Activated T-cell treated with anti-CD3 and anti-CD28 coated beads for 1 hour (primary cell): ENCODE measurements around the gene CNOT1.
"Not testable (repeated sequence)": the region's sequence is repeated elsewhere in the genome, so short reads cannot be mapped to it uniquely, and the experiment has no call there.

Source experiments
- DNase-seq: peaks from one replicate; pipeline ENCODE4 v3.0.0-alpha.2; 2020; ENCODE audit warnings: low read depth

Gene CNOT1

DNA sequence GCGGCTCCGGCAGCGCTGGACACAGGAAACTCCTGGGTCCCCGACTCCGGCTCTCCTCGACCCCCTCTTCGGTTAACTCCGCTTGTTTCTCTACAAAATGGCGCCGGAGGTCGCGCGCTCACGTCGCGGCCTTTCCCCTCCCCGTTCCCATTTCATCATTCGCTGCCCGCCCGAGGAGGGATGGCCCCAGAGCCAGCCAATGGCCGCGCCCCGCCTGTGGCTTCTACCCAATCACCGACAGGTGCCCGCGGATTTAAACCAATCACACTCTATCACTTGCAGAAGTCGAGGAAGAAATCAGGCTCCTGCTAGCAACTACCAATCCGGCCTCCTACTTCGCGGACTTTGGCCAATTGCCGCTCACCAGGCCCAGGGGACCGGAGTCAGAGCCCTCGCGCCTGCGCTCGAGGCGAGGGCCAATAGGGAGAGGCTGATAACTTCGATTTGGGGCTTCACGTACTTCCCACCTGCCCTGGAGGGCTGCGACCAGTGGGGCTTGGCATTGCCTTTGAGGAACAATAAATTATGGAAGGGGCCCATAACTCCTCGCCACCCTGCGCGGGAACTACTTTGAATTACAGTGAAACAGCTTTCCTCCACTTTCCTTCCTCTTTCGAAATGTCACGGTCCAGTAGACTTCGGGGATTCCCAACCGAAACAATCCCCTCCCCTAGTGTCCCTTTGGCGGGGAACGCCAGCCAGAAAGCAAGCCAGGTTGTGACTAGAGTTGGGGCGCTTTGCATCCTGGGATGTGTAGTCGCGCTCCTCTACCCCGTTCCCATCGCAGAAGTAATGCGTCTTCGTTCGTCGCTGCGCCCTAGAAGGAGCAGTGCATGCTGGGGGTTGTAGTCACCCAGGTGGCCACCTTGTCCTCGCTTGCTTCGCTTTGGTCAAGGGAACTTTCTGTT lies at the start of gene CNOT1:
Gene CNOT1 (minus strand): TSS at position 94 of the 908 bp plus-strand sequence. CDS start 30,489 bp downstream, outside the sequence.
- peak; percentile 94 for DNase-seq

DNA sequence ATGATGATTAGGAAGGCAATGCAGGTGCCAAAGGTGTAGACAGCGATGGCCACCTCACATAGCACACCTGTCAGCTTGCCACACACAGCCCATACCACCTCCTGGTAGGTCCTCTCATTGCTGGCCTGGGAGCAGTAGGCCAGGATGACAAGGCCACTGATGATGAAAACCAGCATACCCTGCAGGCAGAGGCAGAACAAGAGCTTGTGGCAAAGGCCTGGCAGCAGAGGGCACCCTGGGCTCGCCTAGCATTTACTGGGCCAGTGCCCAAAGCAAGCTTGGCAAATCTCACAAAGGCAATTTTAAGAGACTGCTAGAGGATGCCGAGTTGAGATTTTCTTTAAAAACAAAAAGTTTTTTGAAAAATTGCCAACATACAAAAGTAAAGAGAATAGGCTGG lies 49.1 kb upstream of the CNOT1 start:
- DNase-seq, result no peak

DNA sequence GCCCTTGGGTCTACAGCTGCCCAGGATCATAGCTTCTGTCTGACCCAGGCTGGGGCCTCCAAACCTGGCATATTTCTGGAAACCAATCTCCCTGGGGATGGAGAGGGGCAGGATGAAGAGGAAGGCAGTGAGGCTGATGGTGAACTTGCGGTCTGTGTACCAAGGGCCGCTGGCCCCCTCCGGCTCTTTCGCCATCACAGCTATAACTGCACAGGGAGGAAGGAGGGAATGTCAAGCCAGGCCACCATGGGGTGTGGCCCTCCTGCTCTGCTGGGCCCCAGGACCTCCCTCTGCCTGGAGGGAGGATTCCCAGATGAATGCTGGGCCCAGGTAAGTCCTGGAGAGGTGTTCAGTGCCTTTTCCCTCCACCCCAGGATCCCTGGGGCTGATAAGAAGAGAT lies 48.6 kb upstream of the CNOT1 start:
- DNase-seq, result no peak

DNA sequence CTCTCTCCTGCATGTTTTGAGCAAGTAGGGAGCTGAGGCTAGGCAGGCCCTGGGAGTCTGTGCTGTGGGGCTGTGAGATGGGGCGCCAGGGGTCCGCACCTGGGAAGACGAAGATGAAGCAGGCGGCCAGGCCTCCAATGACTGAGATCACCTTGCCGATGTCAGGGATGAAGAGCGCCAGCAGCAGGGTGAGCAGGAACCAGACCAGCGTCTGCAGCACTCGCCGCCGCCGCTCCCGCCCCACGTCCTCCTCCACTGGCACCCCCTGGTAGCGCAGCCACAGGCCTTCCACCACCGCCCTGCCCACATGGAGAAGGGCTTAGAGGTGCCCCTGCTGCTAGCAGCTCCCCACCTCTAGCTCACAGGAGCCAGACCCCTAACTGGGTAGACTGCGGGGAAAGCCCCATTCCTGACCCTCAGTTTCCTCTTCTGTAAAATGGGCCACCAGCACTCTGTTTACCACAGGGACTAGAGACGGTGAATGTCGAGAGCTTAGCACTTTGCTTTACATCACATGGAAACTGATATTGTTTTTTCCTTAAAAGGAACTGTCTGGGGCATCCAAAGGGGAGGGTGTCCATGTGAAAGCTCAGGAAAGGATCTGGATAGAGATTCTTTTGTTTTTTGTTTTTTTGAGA lies 41.4 kb upstream of the CNOT1 start:
- DNase-seq, result no peak

DNA sequence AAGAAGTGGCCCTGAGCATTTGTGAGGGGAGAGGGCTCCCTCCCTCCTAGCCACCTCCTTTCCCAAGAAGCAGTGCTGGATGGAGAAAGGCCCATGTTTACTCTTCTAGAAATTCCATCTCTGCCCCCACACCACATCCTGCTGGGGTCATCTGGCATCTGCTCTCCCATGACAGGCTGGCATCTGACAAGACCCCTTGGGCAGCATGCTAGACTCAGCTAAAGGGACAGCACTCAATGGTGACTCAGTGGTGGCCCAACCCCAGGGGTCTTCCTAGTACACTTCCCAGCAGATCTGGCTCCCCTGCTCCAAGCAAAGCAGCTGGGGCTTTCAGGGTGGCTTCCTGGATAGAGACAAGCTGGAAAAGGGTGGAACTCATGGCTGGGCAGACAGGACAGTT lies 40.6 kb upstream of the CNOT1 start:
- DNase-seq, result no peak

DNA sequence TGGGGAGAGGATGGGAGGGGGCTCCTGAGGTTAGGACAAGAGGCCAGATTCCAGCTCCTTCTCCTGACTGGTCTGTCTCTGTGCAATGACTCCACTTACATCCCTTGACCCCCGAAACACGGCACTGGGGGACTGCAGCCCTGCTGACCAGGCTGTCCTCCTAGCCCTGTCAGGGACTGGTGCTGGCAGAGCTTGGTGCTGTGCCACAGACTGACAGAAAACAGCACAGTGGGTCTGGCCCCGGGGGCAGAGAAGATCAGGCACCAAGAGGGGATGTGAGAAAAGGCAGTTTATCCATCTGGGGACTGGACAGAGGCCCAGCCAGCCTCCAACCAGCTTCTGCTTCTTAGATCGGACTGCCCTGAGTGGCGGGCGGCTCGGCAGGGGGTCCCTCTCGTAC lies 35.6 kb upstream of the CNOT1 start:
- DNase-seq, result no peak

DNA sequence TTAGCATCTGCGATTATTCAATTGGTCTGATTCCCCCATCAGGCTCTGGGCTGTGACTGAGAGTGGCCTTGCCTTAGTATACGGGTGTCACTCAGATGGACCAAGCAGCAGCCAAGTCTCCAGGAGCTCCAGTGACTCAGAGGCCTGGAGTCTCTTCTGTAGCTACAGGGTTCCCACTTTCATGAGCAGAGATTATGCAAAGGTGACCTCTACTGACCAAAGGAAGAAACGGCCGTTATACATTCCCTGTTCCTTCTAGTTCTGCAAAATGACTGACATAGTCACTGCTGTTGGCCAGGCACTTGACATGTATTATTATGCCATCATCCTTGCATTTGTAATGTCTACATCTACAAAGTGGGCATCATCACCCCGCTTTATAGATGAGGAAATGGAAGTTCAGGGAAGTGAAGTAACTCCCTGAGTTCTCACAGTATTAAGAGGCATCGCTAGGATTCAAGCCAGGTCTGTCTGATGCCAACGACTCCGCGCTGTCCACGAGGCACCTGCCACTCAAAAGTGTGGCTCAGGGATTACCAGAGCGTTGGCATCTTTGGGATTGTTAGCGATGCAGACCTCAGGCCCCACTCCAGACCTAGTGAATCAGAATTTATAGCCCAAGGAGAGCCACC lies 31.7 kb upstream of the CNOT1 start:
- no peak for DNase-seq

DNA sequence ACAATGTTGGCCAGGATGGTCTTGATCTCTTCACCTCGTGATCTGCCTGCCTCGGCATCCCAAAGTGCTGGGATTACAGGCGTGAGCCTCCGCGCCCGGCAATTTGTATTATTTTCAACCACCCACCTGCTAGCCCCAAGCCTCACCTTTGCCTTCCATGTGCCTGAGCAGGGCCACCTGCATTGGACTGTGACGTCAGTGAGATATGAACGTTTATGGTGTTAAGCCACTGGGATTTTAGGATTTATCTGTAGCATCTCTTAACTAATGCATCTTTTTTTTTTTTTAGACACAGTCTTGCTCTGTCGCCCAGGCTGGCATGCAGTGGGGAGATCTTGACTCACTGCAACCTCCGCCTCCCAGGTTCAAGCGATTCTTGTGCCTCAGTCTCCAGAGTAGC lies 30.3 kb upstream of the CNOT1 start:
- not testable (repeated sequence) for DNase-seq

DNA sequence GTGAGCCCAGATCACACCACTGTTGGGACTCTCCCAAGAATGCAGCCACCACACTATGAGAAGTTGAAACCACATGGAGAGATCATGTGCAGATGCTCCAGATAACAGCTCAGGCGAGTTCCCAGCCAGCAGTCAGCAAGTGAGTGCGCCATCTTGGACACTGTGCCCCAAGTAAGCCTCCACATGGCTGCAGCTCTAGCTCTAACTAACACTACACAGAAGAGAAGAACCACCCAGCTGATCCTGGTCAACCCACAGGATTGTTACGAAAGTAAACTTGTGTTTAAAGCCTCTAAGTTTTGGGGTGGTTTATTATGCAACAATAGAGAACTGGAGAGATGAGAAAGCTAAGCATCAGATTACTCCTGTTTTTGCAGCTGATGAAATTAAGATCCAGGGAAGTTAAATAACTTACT lies 29.2 kb upstream of the CNOT1 start:
- DNase-seq, result no peak

DNA sequence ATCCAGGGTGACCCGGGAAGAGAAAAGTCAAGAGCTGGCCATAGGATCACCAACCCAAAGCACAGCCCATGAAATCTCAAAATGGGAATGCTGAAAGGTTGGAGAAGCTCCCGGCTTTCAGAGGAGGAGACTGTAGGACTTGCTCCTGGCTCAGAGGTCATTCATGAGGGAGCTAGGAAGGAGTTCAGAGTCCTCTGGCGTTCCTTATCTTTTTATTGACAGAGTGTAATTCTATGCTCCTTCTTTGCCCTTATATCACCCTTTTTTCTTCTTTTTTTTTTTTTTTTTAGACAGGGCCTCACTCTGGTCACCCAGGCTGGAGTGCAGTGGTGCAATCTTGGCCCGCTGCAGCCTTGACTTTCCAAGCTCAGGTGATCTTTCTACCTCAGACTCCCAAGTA lies 27.3 kb upstream of the CNOT1 start:
- DNase-seq, result no peak

DNA sequence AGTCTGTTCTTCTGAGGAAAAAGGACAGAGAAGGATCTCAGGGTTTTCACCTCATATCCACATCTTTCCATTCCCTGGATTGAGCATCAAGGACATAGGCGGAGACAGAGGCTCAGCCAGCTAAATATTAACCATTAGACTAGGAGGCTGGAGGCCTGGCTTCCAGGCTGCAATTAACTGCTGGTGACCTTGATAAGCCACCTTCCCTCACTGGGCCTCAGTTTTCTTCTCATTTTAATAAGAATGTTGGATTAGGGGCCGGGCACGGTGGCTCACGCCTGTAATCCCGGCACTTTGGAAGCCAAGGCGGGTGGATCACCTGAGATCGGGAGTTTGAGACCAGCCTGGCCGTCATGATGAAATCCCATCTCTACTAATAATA lies 25.6 kb upstream of the CNOT1 start:
- no peak for DNase-seq

DNA sequence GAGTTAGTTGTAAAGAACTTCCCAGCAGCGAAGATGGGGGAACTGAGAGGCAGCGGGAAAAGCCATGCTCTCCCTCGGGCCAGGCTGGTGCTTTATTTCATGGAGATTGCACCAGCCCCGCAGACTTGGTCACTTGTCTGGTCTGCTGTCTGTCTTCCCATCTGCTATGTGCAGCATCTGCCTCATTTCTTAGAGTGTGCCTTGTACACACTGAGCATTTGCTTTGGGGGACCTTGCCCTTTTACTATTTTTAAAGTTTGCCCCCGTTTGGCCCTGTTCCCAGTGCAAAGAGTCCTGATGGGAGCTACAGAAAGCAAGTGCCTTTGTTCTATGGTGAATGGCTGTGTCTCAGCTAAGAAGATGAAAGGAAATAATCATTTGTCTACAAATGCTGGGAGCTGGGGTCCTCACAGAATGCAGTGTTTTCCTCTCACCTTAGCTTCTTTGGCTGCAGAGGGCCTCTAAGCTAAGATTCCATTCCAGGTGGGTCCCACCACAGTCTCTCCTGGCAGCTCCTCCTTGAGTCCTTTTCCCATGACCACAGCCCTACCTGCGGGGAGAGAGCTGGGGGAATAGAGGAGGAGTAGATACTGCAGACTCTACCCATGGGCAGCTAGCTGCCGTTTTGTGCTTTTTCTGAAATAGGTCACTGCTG lies 25.1 kb upstream of the CNOT1 start:
- DNase-seq, result no peak

DNA sequence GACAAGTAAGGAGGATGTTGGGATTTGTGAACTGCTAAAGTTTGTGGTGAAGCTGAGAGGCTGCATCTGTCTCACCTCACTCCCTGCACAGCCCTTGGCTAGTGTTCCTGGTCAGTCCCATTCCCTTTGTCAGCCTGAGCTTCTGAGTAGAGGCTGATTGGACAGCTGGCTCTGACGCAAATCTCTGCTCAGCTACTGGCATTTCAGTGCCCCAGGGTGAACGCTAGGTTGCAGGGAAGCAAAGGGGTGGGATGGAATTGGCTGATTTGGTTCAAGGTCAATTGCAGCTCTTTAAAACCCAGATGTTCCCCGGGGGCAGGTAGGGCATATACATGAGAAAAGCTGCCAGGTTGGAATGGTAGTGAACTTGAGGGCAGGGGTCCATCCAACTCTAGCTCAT lies 23.1 kb upstream of the CNOT1 start:
- DNase-seq, result no peak

DNA sequence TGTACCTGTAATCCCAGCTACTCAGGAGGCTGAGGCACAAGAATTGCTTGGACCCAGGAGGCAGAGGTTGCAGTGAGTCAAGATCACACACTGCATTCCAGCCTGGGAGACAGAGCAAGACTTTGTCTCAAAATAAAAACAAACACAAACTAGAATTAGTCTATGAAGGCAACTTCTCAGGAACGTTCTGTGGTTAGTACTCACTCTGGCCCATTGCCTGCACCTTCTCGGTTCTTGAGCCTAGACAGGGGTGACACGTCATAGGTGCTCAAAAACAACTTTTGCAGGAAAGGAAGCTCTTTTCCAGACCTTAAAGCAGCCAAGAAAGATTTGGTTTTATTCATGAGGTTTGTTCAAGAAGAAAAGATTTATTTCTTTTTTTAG lies 22.3 kb upstream of the CNOT1 start:
- DNase-seq, result no peak

DNA sequence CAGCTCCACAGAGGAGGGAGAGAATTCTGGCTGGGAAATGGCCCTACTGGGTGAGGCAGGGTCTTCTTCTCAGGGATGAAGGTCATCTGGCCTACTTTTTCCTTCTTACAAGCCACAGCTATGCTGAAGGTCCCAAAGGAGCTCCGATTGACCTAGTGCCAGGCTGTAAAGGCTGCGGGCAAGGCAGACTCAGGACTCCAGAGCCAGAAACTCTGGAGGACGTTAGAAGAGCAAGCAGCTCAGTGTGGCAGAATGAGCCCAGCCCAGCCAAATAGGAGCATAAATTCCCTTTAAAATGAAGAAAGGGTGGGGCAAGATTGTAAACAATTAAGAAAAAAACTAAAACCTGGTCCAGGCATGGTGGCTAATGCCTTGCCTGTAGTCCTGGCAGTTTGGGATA lies 20.1 kb upstream of the CNOT1 start:
- no peak for DNase-seq

DNA sequence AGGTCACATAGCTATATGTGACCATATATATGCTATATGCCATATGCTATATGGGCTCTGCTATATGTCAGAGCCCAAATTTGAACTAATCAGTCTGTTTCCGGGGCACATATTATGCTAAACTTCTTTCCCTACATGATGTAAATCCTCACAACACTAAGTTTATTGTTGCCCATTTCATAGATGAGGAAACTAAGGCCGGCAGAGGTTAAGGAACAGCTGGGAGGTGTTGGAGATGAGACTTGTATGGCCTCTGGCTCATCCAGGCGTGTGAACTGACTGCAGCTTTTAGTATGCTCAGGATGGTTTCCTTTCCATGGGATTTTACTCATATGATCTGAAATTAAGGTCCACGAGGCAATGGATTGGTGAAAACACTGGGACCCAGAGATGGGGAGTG lies 17.5 kb upstream of the CNOT1 start:
- no peak for DNase-seq

DNA sequence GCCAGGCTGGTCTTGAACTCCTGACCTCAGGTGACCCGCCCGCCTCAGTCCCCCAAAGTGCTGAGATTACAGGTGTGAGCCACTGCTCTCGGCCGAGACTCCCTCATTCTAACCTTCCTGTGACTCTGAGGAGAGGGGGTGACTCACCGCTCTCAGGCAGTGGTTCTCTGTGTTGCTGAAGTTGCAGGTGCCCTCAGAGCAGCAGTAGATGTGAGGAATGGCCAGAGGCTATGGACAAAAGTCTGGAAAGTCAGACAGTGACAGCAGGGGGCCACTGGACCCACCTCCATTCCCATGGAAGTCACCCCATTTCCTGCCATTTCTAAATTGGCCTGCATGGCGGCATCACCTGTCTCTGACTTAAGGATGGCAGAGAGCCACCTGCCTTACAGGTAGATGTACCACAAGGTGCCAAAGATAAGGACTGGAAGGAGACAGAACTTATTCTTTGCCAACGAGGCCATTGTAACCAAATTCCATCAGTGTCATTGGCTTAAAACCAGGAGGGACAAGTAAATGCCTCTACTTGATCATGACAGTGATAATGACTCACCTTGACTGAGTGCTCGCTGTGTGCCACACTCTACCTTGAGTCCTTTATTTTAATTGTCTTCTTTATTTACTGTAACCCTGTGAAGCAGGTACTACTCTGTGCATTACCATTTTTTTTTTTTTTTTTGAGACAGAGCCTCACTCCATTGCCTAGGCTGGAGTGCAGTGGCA lies 15.3 kb upstream of the CNOT1 start:
- no peak for DNase-seq

DNA sequence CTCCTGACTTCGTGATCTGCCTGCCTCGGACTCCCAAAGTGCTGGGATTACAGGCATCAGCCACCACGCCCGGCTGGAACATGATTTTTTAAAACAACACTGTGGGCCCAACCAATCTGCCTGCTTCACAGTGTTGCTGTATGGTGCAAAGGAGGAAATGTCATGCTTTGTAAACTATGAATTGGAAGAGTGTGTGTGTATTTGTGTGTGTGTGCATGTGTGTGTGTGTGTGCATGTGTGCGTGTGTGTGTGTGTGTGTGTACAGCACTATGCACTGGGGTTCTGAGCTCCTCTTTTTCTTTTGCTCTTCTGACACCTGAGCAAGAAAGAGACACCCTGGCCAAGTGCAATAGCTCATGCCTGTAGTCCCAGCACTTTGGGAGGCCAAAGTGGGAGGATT lies 14.5 kb upstream of the CNOT1 start:
- DNase-seq, result no peak

DNA sequence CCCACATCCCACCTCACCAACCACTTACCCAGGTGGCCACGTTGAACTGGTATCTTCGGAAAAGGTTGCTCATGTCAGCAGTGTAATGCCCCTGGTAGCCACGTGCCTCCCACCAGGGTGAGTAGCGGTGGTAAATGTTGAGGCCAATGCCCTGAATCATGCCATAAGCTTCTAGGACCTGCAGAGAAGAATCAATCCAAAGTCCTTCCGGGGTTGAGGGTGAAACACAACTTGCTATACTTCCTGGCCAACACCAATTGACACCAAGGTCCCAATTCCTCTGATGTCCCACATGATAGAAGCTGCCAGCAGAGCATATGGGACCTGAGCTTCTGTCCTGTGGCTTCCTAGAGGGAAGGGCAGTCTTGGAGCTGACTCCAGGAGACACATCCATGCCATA lies 11.3 kb upstream of the CNOT1 start:
- no peak for DNase-seq

DNA sequence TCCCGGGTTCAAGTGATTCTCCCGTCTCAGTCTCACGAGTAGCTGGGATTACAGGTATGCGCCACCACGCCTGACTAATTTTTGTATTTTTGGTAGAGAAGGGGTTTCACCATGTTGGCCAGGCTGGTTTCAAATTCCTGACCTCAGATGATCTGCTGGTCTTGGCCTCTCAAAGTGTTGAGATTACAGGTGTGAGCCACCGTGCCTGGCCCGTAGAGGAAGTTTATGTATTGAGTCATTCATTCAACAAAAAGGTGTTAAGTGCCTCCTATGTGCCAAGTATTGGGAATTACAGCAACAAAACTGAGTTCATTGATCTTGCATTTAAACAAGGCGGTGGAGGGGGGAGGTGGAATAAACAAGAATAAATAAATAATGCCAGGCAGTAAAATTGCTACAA lies 10.2 kb upstream of the CNOT1 start:
- DNase-seq, result no peak

DNA sequence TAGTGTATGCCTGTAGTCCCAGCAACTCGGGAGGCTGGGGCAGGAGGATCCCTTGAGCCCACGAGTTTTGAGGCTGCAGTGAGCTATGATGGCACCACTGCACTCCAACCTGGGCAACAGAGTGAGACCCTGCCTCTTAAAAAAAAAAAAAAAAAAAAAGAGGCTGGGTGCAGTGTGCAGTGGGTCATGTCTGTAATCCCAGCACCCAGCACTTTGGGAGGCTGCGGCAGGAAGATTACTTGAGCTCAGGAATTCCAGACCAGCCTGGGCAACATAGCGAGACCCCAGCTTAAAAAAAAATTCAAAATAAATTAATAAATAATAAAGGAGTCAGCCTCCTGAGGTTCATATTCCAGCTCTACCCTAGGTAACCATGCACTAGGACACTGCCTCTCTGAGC lies 9.6 kb upstream of the CNOT1 start:
- no peak for DNase-seq
